ENCODE measurements around the gene BPIFA1. TPM values are rescaled to one million over a fixed set of nuclear protein-coding genes. Genes with fewer than 3 reads are reported as not detected.

BPIFA1 gene
- total and polyA plus RNA-seq, 9 donors = not detected

- 68 to 78% (median 73%) methylated on average over 4 of the region's 4 CpGs for WGBS, 3 donors
- intact Hi-C loops (cut with DNase I) = no loop called here
- no peak overlapping the region for H3K27ac ChIP-seq
- DNase-seq = no peak
- no peaks in the 10 kb centered on the region for H3K4me1 ChIP-seq (ENCODE audit: insufficient read depth)
- H3K27me3 ChIP-seq = no peaks in the 10 kb centered on the region
- H3K4me3 ChIP-seq = no peak overlapping the region
- TF ChIP-seq EP300 (IDR thresholded peaks at IDR 0.05) = no peak
- H3K9me3 ChIP-seq = no peaks in the 10 kb centered on the region
- no peaks in the 10 kb centered on the region for H3K36me3 ChIP-seq
Observed at GRCh38 chr20:33239979-33240736, 4.4 kb downstream of the BPIFA1 start.

GRCh38 chr20:33240923-33241322 is 5.1 kb downstream of the BPIFA1 start:
- Histone ChIP-seq H3K4me1 (ENCODE audit: insufficient read depth) (no peaks in the 10 kb centered on the region), H3K4me3 (no peak overlapping the region), H3K27me3 (no peaks in the 10 kb centered on the region), H3K27ac (no peak overlapping the region), H3K9me3 (no peaks in the 10 kb centered on the region), H3K36me3 (no peaks in the 10 kb centered on the region)
- no peak for DNase-seq
- 55 to 77% (median 75%) methylated on average over 5 of the region's 5 CpGs for WGBS, 3 donors
- intact Hi-C loops (cut with DNase I) = no loop called here
- TF ChIP-seq POLR2A (IDR thresholded peaks at IDR 0.05) = no peak
- TF ChIP-seq EP300 (IDR thresholded peaks at IDR 0.05) = no peak

GRCh38 chr20:33242319-33243100 is 6.7 kb downstream of the BPIFA1 start:
- H3K4me1 ChIP-seq (ENCODE audit: insufficient read depth) = no peaks in the 10 kb centered on the region
- WGBS, 3 donors = 46 to 51% (median 48%) methylated on average over 7 of the region's 7 CpGs
- H3K27me3 ChIP-seq = no peaks in the 10 kb centered on the region
- H3K9me3 ChIP-seq = no peaks in the 10 kb centered on the region
- DNase-seq = no peak
- H3K27ac ChIP-seq = no peak overlapping the region
- H3K4me3 ChIP-seq = no peak overlapping the region
- TF ChIP-seq CTCF (IDR thresholded peaks at IDR 0.05) (no peak), POLR2A (IDR thresholded peaks at IDR 0.05) (no peak), EP300 (IDR thresholded peaks at IDR 0.05) (no peak)
- intact Hi-C loops (cut with DNase I) = no loop called here
- no peaks in the 10 kb centered on the region for H3K36me3 ChIP-seq

GRCh38 chr20:33246077-33246476 is 10.3 kb downstream of the BPIFA1 start:
- Histone ChIP-seq H3K36me3 (no peaks in the 10 kb centered on the region), H3K4me3 (no peak overlapping the region), H3K9me3 (no peaks in the 10 kb centered on the region), H3K4me1 (ENCODE audit: insufficient read depth) (no peaks in the 10 kb centered on the region), H3K27ac (no peak overlapping the region), H3K27me3 (no peaks in the 10 kb centered on the region)
- no peak for TF ChIP-seq CTCF (IDR thresholded peaks at IDR 0.05)
- TF ChIP-seq POLR2A (IDR thresholded peaks at IDR 0.05) = no peak
- TF ChIP-seq EP300 (IDR thresholded peaks at IDR 0.05) = no peak
- WGBS, 3 donors = 45 to 69% (median 59%) methylated on average over 3 of the region's 3 CpGs
- intact Hi-C loops (cut with DNase I) = no loop called here
- DNase-seq = no peak

GRCh38 chr20:33249456-33249855 is 13.7 kb downstream of the BPIFA1 start:
- 86 to 95% (median 88%) methylated on average over 1 of the region's 1 CpG for WGBS, 3 donors
- Histone ChIP-seq H3K27me3 (no peaks in the 10 kb centered on the region), H3K36me3 (no peaks in the 10 kb centered on the region), H3K9me3 (no peaks in the 10 kb centered on the region), H3K4me1 (ENCODE audit: insufficient read depth) (no peaks in the 10 kb centered on the region), H3K4me3 (no peak overlapping the region), H3K27ac (no peak overlapping the region)
- intact Hi-C loops (cut with DNase I) = no loop called here
- no peak for TF ChIP-seq EP300 (IDR thresholded peaks at IDR 0.05)
- TF ChIP-seq POLR2A (IDR thresholded peaks at IDR 0.05) = no peak
- TF ChIP-seq CTCF (IDR thresholded peaks at IDR 0.05) = no peak
- DNase-seq = no peak

All from ovary (tissue), 9 donors.